Trophoblast cell (in vitro differentiated cells and primary cell): ENCODE data around the gene LPCAT1.

Experiments
- DNase-seq, 2 donors: peaks; one replicate each; pipeline ENCODE4 v3.0.0-alpha.2; 2016
- H2AFZ ChIP-seq: 2 replicates; pipeline ENCODE4 v1.6.1; 2013; ENCODE audit warnings: low read length, moderate library complexity, mild to moderate bottlenecking; ENCODE audit not compliant: insufficient read depth, poor library complexity
- H2AK5ac ChIP-seq: 2 replicates; pipeline ENCODE4 v1.6.1; 2013; ENCODE audit warnings: mild to moderate bottlenecking, low read length
- H2BK120ac ChIP-seq: 2 replicates; pipeline ENCODE4 v1.6.1; 2013; ENCODE audit warnings: low read length, mild to moderate bottlenecking, moderate library complexity; ENCODE audit not compliant: insufficient read depth, poor library complexity
- H2BK12ac ChIP-seq: 2 replicates; pipeline ENCODE4 v1.6.1; 2013; ENCODE audit warnings: mild to moderate bottlenecking, low read length, moderate library complexity
- H2BK5ac ChIP-seq: 2 replicates; pipeline ENCODE4 v1.6.1; 2013; ENCODE audit warnings: low read length, low read depth, moderate library complexity, mild to moderate bottlenecking; ENCODE audit not compliant: poor library complexity
- H3K14ac ChIP-seq: 2 replicates; pipeline ENCODE4 v1.6.1; 2013; ENCODE audit warnings: mild to moderate bottlenecking, low read length
- H3K18ac ChIP-seq: 2 replicates; pipeline ENCODE4 v1.6.1; 2013; ENCODE audit warnings: mild to moderate bottlenecking, low read length
- H3K23ac ChIP-seq: 2 replicates; pipeline ENCODE4 v1.6.1; 2013; ENCODE audit warnings: low read length
- H3K27ac ChIP-seq: 2 replicates; pipeline ENCODE4 v1.5.1; 2013; ENCODE audit warnings: low read depth, mild to moderate bottlenecking, inconsistent platforms, low read length, moderate library complexity
- H3K27me3 ChIP-seq: 2 replicates; pipeline ENCODE4 v1.6.1; 2013; ENCODE audit warnings: inconsistent platforms, mild to moderate bottlenecking, low read length, moderate library complexity; ENCODE audit not compliant: insufficient read depth
- H3K36me3 ChIP-seq, 2 experiments: 1 replicate in 1 of 2; 2 replicates in 1 of 2; pipeline ENCODE4 v1.6.1; 2013; ENCODE audit warnings: low read length in 2 of 2, mild to moderate bottlenecking in 2 of 2, moderate library complexity in 1 of 2; ENCODE audit not compliant: insufficient read depth in 2 of 2, control insufficient read depth in 1 of 2
- H3K4ac ChIP-seq: 2 replicates; pipeline ENCODE4 v1.6.1; 2013; ENCODE audit warnings: low read depth, mild to moderate bottlenecking, low read length, moderate library complexity
- H3K4me1 ChIP-seq, 2 experiments: 1 replicate in 1 of 2; 2 replicates in 1 of 2; pipeline ENCODE4 v1.6.1; 2013; ENCODE audit warnings: low read length in 2 of 2, mild to moderate bottlenecking in 2 of 2, moderate library complexity in 1 of 2; ENCODE audit not compliant: insufficient read depth in 2 of 2, control insufficient read depth in 1 of 2
- H3K4me2 ChIP-seq: 2 replicates; pipeline ENCODE4 v1.6.1; 2013; ENCODE audit warnings: inconsistent platforms, mild to moderate bottlenecking, low read length, moderate library complexity
- H3K4me3 ChIP-seq: 2 replicates; pipeline ENCODE4 v1.5.1; 2013; ENCODE audit warnings: mild to moderate bottlenecking, low read depth, low read length, inconsistent platforms
- H3K79me1 ChIP-seq: one replicate; pipeline ENCODE4 v1.6.1; 2013; ENCODE audit warnings: low read length
- H3K79me2 ChIP-seq: 2 replicates; pipeline ENCODE4 v1.6.1; 2013; ENCODE audit warnings: low read length, mild to moderate bottlenecking; ENCODE audit not compliant: control insufficient read depth, insufficient read depth, poor library complexity
- H3K9ac ChIP-seq: 2 replicates; pipeline ENCODE4 v1.6.1; 2013; ENCODE audit warnings: mild to moderate bottlenecking, low read length
- H3K9me3 ChIP-seq: 2 replicates; pipeline ENCODE4 v1.6.1; 2013; ENCODE audit warnings: low read depth, mild to moderate bottlenecking, control low read depth, inconsistent platforms, low read length; ENCODE audit not compliant: insufficient read depth
- H4K12ac ChIP-seq: 2 replicates; pipeline ENCODE4 v1.6.1; 2013; ENCODE audit warnings: low read depth, mild to moderate bottlenecking, low read length, moderate library complexity
- H4K8ac ChIP-seq: 2 replicates; pipeline ENCODE4 v1.6.1; 2013; ENCODE audit warnings: low read depth, mild to moderate bottlenecking, low read length, moderate library complexity
- H4K91ac ChIP-seq: one replicate; pipeline ENCODE4 v1.6.1; 2013; ENCODE audit warnings: low read depth, mild to moderate bottlenecking, low read length, moderate library complexity
- WGBS: extraction: QIAGEN DNeasy Blood & Tissue Kit; methylation state at CpG from one replicate; pipeline ENCODE4 v1.1.7; 2013; ENCODE audit warnings: missing lambda C conversion rate; ENCODE audit not compliant: insufficient read length, insufficient coverage; ENCODE audit errors: extremely low coverage; 5-methylcytosine and 5-hydroxymethylcytosine counted together

LPCAT1 gene

DNA sequence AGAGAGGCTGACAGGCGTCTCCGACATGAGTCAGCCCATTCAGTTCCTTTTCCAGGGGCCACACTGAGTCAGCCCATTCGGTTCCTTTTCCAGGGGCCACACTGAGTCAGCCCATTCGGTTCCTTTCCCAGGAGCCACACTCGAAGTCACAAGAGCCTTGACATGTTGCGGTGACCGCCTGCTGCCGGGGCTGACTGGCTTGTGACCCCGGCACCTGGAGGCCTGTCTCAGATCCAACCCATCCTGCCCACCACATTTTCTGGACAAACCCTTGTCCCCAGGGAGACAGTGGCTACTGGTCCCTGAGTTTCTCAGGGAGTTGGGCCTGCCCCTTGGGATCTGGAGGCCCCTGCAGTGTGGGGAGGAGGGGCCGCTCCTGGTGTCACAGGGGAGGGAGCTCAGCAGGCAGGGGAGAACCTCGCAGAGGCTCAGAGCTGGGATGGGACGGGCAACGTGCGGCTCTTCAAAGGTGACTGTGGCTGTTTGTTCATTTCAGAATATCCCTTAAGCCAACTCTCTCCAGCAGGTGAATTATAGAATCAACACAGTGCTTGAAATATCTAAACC, 40.5 kb upstream of the LPCAT1 start:
- no peaks in the 10 kb centered on the region for H3K36me3 ChIP-seq
- H3K4me1 ChIP-seq: peaks cover 9 to 12% of the 10 kb centered on the region in 2 experiments
- no peak overlapping the region for H2BK12ac ChIP-seq
- no peak overlapping the region for H3K9ac ChIP-seq
- no peak overlapping the region for H3K4ac ChIP-seq
- peaks cover 10% of the 10 kb centered on the region for H3K79me1 ChIP-seq
- H2AFZ ChIP-seq: no peak overlapping the region
- no peaks in the 10 kb centered on the region for H3K27me3 ChIP-seq
- H3K14ac ChIP-seq: no peak overlapping the region
- H4K12ac ChIP-seq: no peak overlapping the region
- no peaks in the 10 kb centered on the region for H3K9me3 ChIP-seq
- WGBS: no CpG with 5 or more reads among the region's 14 CpGs
- H3K27ac ChIP-seq: no peak overlapping the region
- no peak overlapping the region for H2BK5ac ChIP-seq
- no peak overlapping the region for H4K91ac ChIP-seq
- no peak overlapping the region for H3K18ac ChIP-seq
- no peak overlapping the region for H3K4me2 ChIP-seq
- H3K4me3 ChIP-seq: no peak overlapping the region
- H2BK120ac ChIP-seq: no peak overlapping the region
- H3K79me2 ChIP-seq: no peaks in the 10 kb centered on the region
- H3K23ac ChIP-seq: no peak overlapping the region
- no peak overlapping the region for H2AK5ac ChIP-seq
- H4K8ac ChIP-seq: no peak overlapping the region
- DNase-seq: peak; percentile 26 to 28

- no peak overlapping the region for H3K9ac ChIP-seq
- no peak overlapping the region for H2AFZ ChIP-seq
- no peaks in the 10 kb centered on the region for H3K9me3 ChIP-seq
- no peak overlapping the region for H3K4ac ChIP-seq
- no peak overlapping the region for H3K23ac ChIP-seq
- no peak overlapping the region for H4K12ac ChIP-seq
- H2BK120ac ChIP-seq: no peak overlapping the region
- no peak overlapping the region for H3K27ac ChIP-seq
- H3K14ac ChIP-seq: no peak overlapping the region
- H3K4me2 ChIP-seq: no peak overlapping the region
- no peak overlapping the region for H2BK12ac ChIP-seq
- H4K91ac ChIP-seq: no peak overlapping the region
- H3K18ac ChIP-seq: no peak overlapping the region
- H2AK5ac ChIP-seq: no peak overlapping the region
- no peak overlapping the region for H2BK5ac ChIP-seq
- no peaks in the 10 kb centered on the region for H3K79me2 ChIP-seq
- no peaks in the 10 kb centered on the region for H3K36me3 ChIP-seq
- H3K4me3 ChIP-seq: no peak overlapping the region
- no peaks in the 10 kb centered on the region for H3K27me3 ChIP-seq
- DNase-seq: no peak
- H3K4me1 ChIP-seq: peaks cover 9 to 12% of the 10 kb centered on the region in 2 experiments
- no peak overlapping the region for H4K8ac ChIP-seq
- H3K79me1 ChIP-seq: peaks cover 10% of the 10 kb centered on the region
- WGBS: no CpG with 5 or more reads among the region's 7 CpGs
Measured at GRCh38 chr5:1563617-1564181, 39.9 kb upstream of the LPCAT1 start.

- no peak for DNase-seq
- Histone ChIP-seq H4K91ac (no peak overlapping the region), H3K9me3 (no peaks in the 10 kb centered on the region), H3K36me3 (no peaks in the 10 kb centered on the region), H2BK12ac (no peak overlapping the region), H3K14ac (no peak overlapping the region), H3K4ac (no peak overlapping the region), H3K79me2 (no peaks in the 10 kb centered on the region), H3K9ac (no peak overlapping the region), H3K23ac (no peak overlapping the region), H3K79me1 (peaks cover 9% of the 10 kb centered on the region), H3K4me1 (peaks cover 8 to 11% of the 10 kb centered on the region in 2 experiments), H3K4me3 (no peak overlapping the region), H3K27ac (no peak overlapping the region), H3K4me2 (no peak overlapping the region), H3K27me3 (no peaks in the 10 kb centered on the region), H4K12ac (no peak overlapping the region), H3K18ac (no peak overlapping the region), H2BK120ac (no peak overlapping the region), H2AFZ (no peak overlapping the region), H4K8ac (no peak overlapping the region), H2AK5ac (no peak overlapping the region), H2BK5ac (no peak overlapping the region)
- WGBS: no CpG with 5 or more reads among the region's 21 CpGs
Measured at GRCh38 chr5:1563051-1563461, 39.3 kb upstream of the LPCAT1 start.

- H3K14ac ChIP-seq: no peak overlapping the region
- no peak overlapping the region for H3K4me3 ChIP-seq
- H3K27me3 ChIP-seq: no peaks in the 10 kb centered on the region
- H3K36me3 ChIP-seq: no peaks in the 10 kb centered on the region
- no peak overlapping the region for H3K4me2 ChIP-seq
- WGBS: no CpG with 5 or more reads among the region's 5 CpGs
- H3K9ac ChIP-seq: no peak overlapping the region
- H3K9me3 ChIP-seq: no peaks in the 10 kb centered on the region
- H2AK5ac ChIP-seq: no peak overlapping the region
- H2AFZ ChIP-seq: no peak overlapping the region
- H3K18ac ChIP-seq: no peak overlapping the region
- DNase-seq: no peak
- H3K23ac ChIP-seq: no peak overlapping the region
- H3K27ac ChIP-seq: no peak overlapping the region
- no peak overlapping the region for H2BK120ac ChIP-seq
- H3K4ac ChIP-seq: no peak overlapping the region
- H3K79me1 ChIP-seq: peaks cover 4% of the 10 kb centered on the region
- H2BK5ac ChIP-seq: no peak overlapping the region
- no peak overlapping the region for H2BK12ac ChIP-seq
- H4K12ac ChIP-seq: no peak overlapping the region
- no peaks in the 10 kb centered on the region for H3K79me2 ChIP-seq
- no peak overlapping the region for H4K91ac ChIP-seq
- H3K4me1 ChIP-seq: peaks cover 4 to 6% of the 10 kb centered on the region in 2 experiments
- no peak overlapping the region for H4K8ac ChIP-seq
Measured at GRCh38 chr5:1562599-1562998, 38.8 kb upstream of the LPCAT1 start.
